Limb (tissue), 2 donors: ENCODE measurements around the gene PPP2R2B.
A peak's percentile ranks its signal among the peaks of the same experiment; 100 is the strongest.

Experiments
- DNase-seq, 2 donors: peaks; one replicate each; pipeline ENCODE4 v3.0.0-alpha.2; 2016; ENCODE audit errors: extremely low spot score in 2 of 2

Gene PPP2R2B

DNA sequence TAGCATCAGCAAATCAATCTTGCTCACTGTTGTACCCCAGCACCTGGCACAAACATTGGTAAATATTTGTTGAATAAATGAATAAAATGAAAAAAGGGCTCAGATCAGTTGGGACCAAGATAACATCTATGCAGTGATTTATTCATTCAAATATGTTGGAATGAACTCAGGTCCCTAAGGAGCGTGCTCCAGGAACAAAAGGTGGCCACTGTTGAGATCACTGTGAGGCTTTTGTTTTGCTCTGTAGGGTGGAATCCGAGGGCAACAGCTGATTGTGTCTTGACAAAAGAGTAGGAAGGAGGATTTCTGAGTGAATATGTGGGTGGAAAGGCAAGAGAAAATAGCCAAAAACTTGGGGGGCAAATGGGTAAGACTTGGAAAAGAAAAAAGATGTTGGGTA is 89.7 kb downstream of the PPP2R2B start:
- DNase-seq: no peak

DNA sequence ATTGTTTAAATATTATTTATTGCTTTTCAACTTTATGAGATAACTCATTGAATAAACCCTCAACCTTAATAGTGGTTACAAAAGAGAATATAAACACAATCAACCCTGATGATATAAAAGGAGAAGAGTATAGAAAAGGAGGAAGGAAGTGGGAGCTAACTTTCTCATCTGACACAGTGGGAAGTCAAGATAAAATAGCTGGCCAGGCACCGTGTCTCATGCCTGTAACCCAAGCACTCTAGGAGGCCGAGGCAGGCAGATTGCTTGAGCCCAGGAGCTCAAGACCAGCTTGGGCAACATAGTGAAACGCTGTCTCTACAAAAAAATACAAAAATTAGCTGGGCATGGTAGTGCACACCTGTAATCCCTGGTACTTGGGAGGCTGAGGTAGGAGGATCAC is 93.5 kb downstream of the PPP2R2B start:
- DNase-seq: no peak

DNA sequence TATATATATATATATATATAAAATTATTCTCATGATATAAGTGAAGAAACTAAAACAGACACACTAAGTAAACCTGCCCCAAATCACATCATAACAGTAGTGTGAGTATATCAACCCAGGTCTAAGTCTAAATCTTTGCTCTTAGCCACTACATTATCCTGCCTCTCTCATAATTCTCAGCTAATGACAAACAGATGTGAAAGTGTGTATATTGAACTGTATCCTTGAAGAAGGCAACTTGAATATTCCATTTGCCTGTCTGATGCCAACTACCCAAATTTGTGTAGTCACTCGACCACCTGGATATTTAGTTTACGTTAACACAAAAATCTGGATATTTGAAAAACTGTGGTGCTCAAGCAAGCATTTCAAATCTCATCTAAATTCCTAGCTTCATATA is 97.4 kb downstream of the PPP2R2B start:
- no peak for DNase-seq

DNA sequence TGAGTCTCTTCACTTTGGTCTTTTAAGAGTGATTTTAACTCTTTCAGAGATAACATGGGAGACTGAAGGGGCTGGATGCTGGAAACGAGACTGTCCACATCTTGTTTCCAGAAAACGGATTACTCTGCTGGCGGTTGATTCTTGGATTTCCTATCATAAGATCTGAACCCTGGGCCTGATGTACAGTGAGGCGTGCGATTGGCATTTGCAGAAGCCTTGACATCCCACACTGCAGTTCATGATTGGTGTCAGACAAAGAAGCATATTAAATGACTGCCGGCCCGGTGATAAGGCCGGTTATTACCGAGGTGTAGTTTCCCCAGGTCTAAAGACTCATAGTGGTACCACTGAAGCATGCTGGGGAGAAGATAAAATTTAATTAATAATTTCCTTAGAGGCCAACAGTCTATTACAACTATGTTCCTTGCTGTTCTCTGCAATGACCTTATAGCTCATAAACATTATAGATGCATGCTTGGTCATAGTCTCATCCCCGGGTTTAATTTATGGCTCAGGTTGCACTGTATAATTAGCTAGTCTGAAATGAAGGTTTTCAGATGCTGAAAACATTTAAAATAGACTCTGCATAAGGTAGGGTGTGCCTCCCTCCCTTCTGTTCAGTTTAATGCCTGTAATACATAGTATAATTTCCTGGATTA is 99.2 kb downstream of the PPP2R2B start:
- no peak for DNase-seq

DNA sequence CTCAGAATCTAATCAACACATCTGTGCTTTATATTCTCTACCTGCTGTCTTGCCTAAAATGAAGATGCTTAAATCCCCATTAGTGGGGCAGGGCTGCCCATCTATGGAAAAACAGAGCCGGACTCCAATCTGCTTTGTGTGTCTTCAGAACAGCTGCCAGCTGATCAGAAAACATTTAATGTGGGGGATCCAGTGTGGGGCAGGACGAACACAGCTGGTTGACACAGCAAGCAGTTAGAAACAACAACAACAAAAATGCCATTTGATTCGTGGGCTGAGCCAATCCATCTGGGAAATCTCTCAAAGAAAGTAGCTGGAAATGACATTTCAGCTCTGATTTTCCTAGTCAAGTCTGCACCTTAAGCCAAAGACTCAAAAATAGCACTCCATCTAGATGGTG is 99.8 kb downstream of the PPP2R2B start:
- DNase-seq: no peak

DNA sequence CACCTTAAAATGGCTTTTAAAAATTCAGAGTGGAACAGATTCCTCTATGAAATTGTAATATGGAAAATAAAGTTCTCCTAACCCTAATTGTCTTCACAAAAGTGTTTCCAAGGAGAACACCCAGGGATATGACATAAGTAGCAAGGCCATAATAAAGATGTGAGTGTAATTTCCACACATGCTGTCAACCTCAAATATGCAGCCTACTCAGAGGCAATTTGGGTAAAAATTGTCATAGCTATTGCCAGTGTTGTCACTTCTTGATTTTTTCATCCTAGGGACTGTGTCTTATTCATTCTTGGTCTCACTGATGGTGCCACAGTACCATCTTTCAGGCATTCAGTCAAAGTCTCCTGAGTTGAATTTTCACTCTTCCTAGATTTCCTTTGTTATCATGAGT is 100.3 kb downstream of the PPP2R2B start:
- DNase-seq: no peak

DNA sequence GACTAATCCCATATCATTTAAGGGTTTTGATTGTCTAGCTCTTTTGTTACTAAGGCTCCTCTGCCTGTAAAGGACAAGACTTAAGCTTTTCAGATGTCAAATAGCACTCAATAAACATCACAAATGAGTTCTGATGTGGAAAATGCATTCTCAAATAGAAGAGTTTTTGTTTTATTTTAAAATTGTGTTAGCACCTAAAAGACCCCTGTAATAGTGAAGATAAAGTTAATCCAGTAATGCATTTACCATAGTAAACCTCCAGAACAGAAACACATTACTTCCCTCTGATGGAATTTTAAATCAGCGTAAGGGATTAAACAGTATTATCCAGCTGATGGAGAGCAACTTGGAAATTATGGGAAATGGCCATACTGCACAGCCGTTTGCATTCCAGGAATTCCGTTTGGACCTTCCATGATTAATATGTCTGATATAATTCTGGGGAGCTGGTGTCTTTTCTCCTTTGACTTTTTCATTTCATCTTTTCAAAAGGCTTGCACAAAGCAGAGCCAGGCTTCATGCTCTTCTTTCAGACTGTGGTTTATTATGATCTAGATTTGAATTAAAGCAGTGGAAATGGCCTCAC is 105.6 kb downstream of the PPP2R2B start:
- no peak for DNase-seq

DNA sequence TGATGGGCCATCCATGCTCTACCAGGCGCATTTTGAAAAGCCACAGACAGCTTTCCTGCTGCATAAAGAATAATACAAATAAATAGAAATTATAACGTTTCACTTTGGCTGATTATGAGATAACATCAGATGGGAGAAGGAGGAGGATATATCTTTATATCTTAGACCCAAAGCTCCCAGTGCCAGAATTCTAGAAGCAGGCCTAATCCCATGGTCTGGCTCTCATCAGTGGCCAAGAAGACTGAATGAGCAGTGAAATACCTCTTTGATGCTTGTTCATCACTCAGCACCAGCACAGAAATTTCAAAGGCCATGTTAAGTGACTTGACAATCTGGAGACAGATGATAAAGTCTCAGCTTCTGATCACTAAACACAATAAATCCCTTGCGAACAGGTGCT is 107.6 kb downstream of the PPP2R2B start:
- no peak for DNase-seq

DNA sequence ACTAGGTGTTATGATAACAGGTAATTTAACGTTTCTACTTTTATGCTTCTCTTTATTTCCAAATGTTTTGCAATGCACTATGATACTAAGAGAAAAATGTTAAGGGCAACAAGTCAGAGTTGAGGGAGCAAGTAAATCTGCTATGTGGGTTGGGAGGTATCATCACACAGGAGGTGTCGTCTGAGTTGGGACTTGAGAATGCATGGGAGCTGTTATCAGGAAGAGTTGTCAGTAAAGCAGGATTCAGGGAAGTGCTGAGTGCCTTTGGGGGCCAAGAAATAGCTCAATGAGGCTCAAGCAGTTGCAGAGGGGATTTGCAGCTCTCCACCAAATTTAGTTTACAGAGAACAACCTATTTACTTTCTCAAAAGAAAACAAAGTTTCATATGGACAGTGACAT is 108.0 kb downstream of the PPP2R2B start:
- DNase-seq: no peak

DNA sequence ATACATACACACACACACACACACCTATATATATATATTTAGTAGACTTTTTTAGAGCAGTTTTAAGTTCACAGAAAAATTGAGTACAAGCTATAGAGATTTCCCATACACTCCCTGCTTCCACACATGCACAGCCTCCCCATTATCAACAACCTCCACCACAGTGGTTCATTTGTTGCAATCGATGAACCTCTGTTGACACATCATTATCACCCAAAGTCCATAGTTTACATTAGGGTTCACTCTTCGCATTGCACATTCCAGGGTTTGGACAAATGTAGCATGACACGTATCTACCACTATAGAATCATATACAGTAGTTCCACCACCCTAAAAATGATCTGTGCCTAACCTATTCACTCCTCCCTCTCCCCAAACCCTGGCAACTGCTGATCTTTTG is 111.0 kb downstream of the PPP2R2B start:
- DNase-seq: no peak

DNA sequence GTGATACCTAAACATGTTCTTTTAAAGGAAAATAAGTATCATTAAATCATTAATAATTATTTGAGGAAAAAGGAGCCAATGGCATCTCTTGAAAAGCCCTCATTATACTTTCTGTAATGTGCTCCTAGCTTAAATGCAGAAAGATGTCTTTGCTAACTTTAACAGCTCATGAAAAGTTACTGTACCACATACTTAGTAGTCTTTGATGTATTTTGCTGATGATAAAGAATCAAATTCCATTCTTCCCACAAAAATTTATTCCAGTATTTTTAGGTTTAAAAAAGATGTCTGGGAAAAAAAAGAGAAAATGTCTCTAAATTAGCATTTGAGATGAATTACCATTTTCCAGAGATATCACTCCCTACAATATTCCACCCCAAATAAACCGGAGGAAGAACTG is 112.5 kb downstream of the PPP2R2B start:
- no peak for DNase-seq

DNA sequence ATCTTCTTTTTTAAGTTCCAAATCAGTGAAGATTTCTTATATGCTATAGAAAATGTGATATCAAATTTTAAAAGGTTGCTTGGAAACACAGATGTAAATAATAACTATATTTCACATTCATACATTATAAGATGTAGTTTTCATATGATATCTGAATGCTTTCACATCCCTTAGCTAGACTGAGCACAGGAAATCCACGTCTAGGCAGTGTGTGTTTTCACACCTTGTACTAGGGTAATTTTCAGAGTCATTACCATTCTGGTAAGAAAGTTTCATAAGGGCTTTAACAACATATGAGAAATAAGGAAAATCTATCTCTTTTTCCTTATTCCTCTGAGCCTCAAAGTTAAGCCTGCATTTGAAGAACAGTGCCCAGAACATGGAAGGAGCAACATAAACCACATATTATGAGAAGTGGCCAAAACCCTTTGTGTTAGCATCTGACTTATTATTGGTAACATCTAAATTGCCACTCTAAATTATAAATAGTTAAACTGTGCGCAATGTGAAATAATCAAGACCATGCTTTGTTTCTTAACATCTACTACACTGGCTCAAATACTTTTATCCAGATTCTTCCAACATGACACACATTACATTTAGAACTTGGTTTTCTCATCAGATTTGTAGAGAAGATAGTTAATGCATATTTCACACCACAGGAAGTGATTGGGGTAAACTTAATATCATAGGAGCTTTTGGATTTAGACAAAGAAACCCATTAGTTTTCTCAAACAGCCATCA is 113.3 kb downstream of the PPP2R2B start:
- no peak for DNase-seq

DNA sequence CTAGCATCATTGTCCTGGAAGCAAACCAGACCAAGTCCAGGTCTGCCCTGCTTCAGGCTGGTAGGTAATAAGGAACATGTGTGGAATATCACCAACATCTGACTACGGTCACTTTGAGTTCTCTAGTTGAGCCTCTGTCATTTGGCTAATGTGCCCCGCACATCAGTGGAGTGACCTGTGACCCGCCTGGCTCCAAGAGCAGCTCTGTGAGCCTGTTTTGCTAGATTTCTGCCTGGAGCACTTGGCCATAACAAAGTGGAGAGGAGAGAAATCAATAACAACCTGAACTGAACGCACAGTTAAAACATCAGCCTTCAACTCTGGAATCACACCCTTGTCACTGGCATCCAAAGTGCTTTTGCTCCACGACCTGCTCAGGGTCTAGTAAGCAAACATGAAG is 115.7 kb downstream of the PPP2R2B start:
- no peak for DNase-seq

DNA sequence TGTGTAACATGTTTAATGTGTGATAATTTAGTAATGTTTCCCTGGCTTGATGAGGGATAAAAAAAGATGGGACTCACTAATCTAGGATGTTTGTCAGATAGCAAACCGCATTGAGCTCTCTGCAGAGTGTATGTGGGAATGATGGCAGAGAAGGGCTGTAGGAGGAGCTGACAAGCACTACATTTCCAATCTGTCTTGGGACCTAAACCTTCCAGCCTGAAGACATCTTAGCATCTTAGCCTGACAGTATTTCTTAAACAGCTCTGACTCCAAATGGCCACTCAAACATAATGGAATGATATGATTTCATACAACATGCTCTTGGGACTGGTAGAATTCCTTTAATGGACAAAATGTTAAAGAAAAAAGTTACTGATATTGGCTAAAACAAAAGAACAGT is 116.7 kb downstream of the PPP2R2B start:
- DNase-seq: no peak

DNA sequence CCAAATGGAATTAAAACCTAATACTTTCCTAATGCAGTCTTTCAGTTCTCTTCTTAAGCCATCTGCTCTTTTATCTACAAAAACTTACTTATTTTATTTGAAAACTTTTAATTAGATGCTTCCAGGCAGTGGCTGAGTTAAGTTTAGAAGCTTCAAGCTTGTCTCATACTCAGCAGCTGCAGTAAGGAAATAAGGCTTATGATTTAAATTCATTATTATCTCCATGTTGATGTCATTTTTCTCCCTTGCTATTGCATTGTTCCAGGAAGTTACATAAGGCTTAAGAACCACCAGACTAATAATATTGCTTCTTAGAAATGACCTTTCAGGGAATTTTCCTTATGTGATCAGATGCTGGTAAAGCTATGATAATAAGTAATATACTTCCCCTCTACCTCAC is 119.6 kb downstream of the PPP2R2B start:
- DNase-seq: peak in 1 of 2 donors; percentile 16

DNA sequence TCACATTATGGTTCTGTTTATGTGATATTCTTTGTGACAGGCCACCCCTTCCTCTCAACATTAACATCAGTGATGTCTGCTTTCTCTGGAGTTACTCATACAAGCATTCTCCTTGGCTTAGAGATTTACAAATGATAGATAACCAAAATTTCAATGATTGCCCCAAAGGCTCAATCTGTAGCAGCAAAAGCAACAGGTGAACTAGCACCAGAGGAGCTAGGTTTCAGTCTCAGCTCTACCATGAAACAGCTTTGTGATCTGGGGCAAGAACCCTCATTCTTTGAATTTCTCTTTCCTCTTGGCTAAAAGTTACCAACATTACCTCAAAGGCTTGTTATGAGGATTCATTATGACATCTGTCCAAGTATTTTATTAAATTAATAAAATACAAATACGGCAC is 120.5 kb downstream of the PPP2R2B start:
- no peak for DNase-seq

DNA sequence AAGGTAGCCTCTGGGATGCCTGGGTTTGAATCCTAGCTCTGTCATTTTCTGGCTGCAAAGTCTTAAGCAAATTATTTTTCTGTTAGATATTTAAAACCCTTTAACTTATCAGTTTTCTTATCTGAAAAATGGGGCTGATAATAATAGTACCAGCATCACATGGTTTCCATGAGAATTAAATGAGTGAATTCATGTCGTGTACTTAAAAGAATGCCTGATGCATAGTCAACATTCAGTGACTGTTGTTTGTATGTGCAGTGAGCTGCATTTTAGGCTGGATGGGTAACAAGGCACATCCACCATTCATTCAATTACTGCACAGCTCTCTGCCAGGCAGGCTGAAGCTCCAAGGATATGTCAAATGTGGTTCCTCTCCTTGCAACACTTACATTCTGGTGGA is 122.0 kb downstream of the PPP2R2B start:
- no peak for DNase-seq

DNA sequence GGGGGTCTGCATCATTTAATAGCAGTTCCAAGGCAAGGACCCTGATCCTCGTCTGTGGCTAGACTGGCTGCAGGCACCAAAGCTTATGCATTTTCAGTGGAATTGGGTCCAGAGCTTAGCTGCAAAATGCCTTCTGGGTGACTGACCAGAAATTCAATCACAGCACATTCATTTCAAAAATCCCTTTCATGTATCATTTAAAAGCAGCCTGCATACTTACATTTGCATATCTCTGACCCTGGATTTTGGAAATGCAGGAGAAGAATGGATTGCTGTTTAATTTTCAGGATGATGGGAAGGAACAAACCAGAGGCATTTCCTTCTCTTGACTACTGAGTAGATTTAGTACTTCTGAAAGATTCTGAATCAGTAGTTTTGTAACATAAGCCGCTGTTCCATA is 122.8 kb downstream of the PPP2R2B start:
- no peak for DNase-seq

DNA sequence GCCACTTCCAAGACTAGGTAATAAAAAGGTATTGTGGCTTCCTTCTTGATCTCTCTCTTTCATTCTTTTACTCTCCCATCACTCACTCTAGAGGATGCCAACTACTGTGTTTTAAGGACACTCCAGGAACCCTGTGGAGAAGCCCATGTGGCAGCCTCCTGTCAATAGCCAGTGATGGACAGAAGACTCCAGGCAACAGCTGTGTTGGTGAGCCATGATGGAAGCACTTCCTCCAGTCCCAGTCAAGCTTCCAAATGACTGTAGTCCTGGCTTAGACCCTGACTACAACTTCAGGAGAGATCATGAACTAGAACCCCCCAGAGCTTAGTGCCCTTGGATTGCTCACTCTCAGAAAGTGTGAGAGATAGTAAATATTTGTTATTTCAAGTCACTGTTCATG is 123.9 kb downstream of the PPP2R2B start:
- DNase-seq: no peak

DNA sequence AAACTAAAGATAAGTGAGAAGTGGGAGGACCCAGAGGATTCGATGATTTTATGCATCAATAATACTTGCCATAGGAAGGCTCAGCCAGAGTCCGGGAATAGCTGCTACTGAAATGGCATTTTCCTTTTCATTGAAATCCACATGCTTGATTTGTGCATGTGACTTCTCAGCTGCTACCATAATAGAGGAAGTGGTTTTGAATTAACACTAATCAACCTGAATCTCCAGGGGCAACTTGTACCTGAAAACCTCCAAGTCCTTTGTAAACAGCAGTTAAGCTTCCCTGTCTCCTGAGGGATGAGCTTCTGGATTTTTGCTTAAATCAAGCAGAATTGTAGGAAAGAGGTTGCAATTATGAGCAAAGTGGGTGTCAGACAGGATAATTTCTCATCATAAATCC is 124.9 kb downstream of the PPP2R2B start:
- DNase-seq: no peak

DNA sequence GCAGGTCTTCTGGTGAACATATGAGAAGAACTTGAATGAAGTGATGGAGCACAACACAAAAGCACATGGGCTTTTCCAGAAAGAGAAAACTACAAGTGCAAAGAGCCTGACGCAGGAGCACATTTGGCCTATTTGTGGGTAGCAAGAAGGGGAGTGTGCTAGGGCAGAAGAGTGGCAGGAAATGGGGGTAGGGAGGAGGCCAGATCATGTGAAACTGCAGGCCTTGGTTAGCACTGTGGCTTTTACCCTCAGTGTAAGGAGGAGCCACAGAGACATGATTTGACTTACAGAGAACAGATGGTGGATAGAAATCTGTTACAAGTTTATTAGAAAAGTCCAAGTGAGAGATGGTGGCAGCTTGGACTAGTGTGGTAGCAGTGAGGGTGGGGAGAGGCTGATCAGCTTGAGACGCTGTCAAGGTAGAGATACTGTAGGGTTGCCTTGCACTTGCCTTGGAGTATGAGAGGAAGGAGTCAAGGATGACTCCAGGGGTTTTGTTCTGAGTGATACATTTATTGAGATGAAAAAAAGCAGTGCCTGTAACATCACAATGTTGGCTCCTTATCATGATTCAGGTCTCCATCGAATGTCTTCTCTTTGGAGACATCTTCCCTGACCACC is 126.7 kb downstream of the PPP2R2B start:
- no peak for DNase-seq

DNA sequence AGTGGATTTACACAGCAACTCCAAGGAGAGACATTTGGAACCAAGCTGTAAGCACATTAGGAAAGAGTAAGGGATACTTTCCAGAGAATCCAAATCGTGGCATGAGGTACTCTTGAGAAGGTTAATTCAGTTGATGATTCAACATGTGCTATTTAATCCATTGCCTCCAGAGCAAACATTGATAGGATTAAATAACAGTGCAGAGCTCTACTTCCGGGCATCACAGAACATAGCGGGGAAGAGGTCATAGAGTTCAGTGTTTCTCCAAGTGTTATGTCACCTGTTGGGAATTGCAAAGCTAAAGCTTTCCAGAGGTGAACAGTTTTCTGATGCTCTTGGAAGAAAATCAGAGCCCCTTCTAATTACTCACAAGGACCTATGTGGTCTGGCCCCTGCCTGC is 127.5 kb downstream of the PPP2R2B start:
- DNase-seq: no peak

DNA sequence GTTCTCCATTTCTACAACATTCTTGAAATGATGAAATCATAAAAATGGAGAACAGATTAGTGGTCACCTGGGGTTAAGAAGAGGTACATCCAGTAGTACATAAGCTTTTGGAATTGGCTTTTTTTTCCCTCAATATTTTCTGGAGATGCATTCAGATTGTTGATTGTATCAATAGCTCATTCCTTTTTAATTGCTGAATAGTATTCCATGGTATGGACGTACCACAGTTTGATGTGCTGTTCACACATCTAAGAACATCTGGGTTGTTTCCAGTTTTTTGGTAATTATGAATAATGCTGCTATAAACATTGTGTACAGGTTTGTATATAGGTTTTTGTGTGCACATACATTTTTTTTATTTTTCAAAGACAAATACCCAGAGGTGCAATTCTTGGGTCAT is 130.0 kb downstream of the PPP2R2B start:
- no peak for DNase-seq
